Hematopoietic multipotent progenitor cell treated with erythropoietin and hydrocortisone succinate and interleukin-3 and kit ligand, for 17 days (in vitro differentiated cells): Measurements from ENCODE around the gene SGCA.

Source experiments
- DNase-seq: peaks from one replicate; pipeline ENCODE4 v3.0.0-alpha.2; 2015; ENCODE audit warnings: low spot score

The SGCA gene

DNA sequence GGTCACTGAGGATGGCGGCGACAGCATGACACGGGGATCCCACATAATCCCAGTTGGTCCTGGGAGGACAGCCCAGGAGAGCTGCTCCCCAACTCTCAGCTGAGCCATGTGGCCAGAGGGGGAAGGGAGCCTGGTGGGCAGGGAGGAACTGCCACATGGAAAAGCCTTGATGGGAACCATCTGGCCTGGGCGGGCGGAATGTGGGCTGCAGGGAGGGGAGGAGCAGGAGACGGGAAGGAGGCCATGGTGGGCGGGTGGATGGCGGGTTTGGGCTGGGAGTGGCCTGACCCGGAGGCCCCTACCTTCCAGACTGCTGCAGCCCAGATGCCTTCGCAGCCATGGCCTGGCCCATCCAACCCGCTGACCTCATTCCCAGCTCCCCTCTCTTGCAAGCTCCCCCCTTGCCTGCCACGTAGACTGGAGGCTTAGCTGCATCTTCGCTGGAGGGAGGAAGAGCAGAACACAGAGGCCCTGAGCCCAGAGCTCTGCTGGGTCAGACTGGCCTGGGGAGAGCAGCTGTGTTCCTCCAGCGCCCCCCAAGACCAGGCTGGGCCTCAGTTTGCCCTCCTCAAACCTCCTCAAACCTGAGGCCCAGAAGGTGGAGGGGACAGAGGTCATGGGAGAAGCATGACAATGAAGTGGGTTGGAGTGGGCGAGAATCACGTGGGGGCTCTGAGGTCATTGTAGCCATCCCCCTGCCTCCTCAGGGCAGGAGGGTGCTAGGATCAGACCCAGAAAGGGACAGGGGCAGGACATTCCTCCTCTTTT, 43.9 kb downstream of the SGCA start:
- DNase-seq = no peak

GRCh38 chr17:50210240-50211225, 44.7 kb downstream of the SGCA start:
- no peak for DNase-seq

- no peak for DNase-seq
Measured at GRCh38 chr17:50211249-50212120, 45.7 kb downstream of the SGCA start.

GRCh38 chr17:50212121-50212843, 46.5 kb downstream of the SGCA start:
- DNase-seq = no peak

- DNase-seq = no peak
Measured at GRCh38 chr17:50213026-50214022, 47.5 kb downstream of the SGCA start.

DNA sequence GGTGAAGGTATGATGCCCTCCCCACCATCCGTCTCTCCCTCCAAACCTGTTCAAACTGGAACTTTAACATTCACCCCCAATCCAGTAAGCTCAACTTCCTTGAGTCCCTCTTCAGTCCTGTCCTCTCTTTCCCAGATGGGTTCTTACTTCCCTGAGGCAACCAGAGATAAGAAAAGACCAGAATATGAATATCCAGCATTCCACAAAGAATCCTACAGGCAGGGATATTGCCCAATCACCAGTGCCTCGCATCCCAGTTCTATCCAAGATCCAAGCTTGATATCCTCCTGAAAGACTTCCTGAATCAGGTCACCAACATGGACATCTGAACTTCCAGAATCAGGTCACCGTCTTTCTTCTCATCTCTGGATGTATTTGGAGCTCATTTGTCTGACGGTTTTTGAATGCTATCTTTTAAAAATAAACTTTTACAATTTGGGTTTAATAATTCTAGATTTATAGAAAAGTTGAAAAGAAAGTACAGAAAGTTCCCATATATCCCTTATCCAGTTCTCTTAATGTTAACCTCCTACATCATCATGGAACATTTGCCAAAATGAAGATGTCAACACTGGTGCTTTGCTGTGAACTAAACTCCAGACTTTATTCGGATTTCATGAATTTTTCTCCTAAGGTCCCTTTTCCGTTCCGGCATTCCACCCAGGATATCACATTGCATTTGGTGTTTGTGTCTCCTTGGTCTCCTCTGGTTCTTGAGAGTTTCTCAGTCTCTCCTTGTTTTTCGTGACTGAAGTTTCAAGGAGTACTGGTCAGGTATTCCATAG, 49.4 kb downstream of the SGCA start:
- no peak for DNase-seq

DNA sequence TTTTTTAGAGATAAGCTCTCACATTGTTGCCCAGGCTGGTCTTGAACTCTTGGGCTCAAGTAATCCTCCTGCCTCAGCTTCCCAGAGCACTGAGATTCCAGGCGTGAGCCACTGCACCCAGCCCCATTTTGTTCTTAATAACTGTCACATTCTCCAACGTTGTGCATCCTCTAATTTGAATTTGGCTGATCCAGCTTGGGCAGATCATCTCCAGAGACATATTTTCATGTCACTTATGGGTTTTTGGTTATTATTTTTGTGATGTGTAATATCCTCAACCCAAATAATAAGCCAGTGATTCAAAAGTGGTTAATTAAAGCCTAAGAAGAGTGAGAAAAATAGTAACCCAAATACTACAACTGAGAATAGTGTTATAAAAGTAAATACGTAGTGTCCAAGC, 51.8 kb downstream of the SGCA start:
- no peak for DNase-seq

GRCh38 chr17:50218071-50218759, 52.4 kb downstream of the SGCA start:
- no peak for DNase-seq

DNA sequence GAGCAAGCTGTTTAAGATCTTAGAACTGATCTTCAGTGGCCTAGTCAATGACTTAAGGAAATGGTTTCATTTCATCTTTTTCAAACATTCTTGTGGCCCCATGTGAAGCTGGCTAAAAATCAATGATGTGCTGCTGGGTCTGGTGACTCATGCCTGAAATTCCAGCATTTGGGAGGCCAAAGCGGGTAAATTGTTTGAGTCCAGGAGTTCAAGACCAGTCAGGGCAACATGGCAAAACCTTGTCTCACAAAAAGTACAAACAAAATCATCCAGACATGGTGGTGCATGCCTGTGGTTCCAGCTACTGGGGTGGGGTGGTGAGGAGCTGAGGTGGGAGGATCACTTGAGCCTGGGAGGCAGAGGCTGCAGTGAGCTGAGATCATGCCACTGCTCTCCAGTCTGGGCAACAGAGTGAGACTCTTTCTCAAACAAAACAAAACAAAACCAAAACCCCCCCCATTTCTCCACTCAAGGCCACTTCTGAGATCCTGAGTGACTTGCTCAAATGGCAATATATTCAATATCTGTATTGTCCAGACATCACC, 53.0 kb downstream of the SGCA start:
- no peak for DNase-seq

DNA sequence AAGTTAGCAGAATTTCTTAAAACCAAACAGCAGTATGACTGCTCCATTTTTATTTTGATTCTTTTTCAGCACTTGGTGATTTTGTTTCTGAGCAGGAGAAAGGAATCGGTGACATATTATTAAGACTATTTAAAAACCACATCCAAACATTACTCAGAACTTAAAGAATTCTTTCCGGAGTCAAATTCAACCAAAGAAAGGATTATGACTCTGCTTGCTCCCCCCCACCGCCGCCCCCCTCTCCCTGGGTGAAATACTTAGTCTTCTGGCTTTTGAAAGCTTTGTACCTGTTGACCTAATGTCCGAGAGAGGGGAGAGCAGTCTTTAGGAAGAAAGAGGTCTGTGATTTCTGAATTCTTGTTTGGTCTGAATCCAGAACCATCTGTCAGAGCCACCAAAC, 53.5 kb downstream of the SGCA start:
- no peak for DNase-seq

GRCh38 chr17:50219939-50220465, 54.2 kb downstream of the SGCA start:
- no peak for DNase-seq

DNA sequence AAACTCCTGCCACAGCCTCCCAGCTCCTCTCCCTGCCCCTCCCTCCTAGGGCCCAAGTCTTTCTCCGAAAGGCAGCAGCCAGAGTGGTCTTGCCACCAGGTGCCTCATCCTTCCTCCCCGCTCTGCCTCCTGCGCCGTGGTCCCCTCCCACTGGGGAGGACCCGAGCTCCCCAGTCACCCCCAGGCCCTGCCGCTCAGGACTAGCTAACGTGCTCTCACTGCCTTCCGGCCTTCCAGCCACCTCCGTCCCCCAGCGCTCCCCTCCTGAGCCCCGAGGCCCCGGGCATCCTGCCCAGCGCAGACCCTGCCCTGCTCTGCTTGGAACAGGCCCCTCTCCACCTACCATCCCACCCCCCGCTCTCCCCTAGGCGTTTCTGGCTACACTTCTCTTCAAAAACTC, 55.0 kb downstream of the SGCA start:
- DNase-seq = no peak

DNA sequence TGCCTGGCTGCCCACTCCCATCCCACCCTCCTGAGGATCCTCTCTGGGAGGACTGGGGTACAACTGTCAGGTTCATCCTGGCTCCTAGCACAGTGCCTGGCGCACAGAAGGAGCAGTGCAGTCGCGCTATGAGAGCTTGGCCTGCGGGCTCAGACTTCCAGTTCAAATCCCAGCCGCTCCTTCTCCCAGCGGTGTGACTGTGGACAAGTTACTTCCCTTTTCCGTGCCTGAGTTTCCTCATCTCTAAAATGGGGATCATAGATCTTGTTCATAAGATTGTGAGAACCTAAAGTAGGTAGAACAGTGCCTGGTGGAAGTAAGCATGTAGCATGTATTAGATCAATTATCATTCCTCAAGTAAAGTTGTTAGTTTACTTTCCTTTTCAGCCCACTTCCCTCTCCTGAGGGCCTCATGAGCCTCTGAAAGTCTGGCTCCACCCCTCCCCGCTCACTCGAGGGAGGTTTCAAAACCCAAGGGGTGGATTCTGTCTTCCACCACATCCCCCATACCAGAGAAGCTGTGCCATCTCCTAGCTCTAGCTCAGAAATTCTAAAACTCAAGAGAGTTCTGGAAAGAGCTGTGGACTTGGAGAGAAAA, 55.6 kb downstream of the SGCA start:
- DNase-seq = no peak

DNA sequence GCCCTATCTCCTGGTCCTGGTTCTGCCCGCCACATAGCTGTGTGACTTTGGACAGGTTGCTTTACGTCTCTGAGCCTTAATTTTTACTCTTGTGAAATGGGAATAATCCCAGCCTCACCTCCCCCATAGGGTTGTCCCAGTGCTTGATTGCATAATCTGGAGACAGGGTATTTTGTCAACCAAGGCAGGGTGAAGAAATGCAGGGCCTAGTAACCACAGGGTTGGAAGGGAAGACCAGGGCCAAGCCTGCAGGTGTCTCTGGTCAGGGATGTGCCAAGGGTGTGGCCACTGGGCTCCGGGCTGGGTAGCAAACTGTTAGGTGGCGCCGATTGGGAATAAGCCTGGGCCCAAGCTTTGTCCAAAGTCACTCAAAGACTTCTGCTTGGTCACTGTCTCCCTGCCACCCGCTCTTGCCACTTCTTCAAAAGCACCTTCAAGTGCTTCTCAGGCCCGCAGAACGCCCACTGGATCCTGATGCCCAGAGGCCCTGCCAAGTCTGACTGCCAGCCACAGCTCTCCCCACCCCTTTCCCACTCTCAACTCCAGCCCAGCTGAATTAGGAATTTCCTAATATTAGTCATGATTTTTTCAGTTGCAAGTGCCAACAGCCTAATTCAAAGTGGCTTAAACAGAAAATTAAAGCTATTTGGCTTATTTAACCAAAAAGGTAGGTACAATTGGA, 56.2 kb downstream of the SGCA start:
- DNase-seq = no peak

GRCh38 chr17:50222922-50223321, 57.1 kb downstream of the SGCA start:
- no peak for DNase-seq
